ENCODE data around the gene MTRF1. TPM values are rescaled to one million over a fixed set of nuclear protein-coding genes. Genes with fewer than 3 reads are reported as not detected.

MTRF1 gene
- 7.9 and 12.6 TPM in 2 replicates for total RNA-seq

GRCh38 chr13:41263261-41263971, at the start of gene MTRF1:
Gene MTRF1, minus strand, starts transcription at chr13:41263576. Its CDS starts 2,669 bp downstream, at chr13:41260907.

GRCh38 chr13:41310963-41311405, 47.6 kb upstream of the MTRF1 start, which contains the start of gene NAA16:
Gene NAA16, plus strand, starts transcription at chr13:41311267. Its CDS starts 262 bp downstream, at chr13:41311529.

GRCh38 chr13:41193919-41194824, 69.2 kb downstream of the MTRF1 start, which contains the start of gene KBTBD7:
Gene KBTBD7, minus strand, starts transcription at chr13:41194569. Its CDS starts 312 bp downstream, at chr13:41194257.

Other genes starting within 250 kb of the MTRF1 start
- 46.1 and 80.7 TPM in 2 replicates for gene ELF1, start 244.3 kb downstream of the MTRF1 start, total RNA-seq
- 6.0 and 9.6 TPM in 2 replicates for gene WBP4, start 202.1 kb downstream of the MTRF1 start, total RNA-seq
- 6.6 and 11.3 TPM in 2 replicates for gene KBTBD6, start 130.8 kb downstream of the MTRF1 start, total RNA-seq
- 4.7 and 7.7 TPM in 2 replicates for gene KBTBD7, start 69.0 kb downstream of the MTRF1 start, total RNA-seq
- 4.0 and 12.3 TPM in 2 replicates for gene NAA16, start 47.7 kb upstream of the MTRF1 start, total RNA-seq
- 76.8 and 185 TPM in 2 replicates for gene RGCC, start 194.0 kb upstream of the MTRF1 start, total RNA-seq